Epithelial cell of prostate (primary cell): ENCODE data around the gene STON2.
"Not testable (repeated sequence)": the region's sequence is repeated elsewhere in the genome, so short reads cannot be mapped to it uniquely, and the experiment has no call there.

Experiments used
- DNase-seq: peaks from one replicate; pipeline ENCODE4 v3.0.0-alpha.2; 2011; ENCODE audit warnings: low read depth, low spot score
- H3K27ac ChIP-seq: fragments of 450-650 bp; 2 replicates; pipeline ENCODE4 v1.5.1; 2017; ENCODE audit warnings: mild to moderate bottlenecking

STON2 gene

DNA sequence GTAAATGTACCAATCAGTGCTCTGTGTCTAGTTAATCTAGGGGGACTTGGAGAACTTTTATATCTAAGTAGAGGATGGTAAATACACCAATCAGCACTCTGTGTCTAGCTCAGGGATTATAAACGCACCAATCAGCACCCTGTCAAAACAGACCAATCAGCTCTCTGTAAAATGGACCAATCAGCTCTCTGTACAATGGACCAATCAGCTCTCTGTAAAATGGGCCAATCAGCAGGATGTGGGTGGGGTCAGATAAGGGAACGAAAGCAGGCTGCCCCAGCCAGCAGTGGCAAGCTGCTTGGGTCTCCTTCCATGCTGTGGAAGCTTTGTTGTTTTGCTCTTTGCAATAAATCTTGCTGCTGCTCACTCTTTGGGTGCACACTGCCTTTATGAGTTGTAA is 163.3 kb downstream of the STON2 start:
- DNase-seq, H3K27ac ChIP-seq: not testable (repeated sequence)

DNA sequence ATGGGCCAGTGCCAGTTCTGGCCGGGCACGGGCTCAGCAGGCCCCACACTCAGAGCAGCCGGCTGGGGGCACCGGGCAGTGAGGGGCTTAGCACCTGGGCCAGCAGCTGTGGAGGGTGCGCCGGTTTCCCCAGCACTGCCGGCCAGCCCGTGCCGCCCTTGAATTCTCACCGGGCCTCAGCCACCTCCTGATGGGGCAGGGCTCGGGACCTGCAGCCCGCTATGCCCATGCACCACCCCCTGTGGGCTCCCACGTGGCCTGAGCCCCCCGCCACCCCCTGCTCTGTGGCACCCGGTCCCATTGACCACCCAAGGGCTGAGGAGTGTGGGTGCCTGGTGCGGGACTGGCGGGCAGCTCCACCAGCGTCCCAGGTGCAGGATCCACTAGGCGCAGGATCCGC is 164.0 kb downstream of the STON2 start:
- no peak for DNase-seq
- H3K27ac ChIP-seq, result no peak overlapping the region

DNA sequence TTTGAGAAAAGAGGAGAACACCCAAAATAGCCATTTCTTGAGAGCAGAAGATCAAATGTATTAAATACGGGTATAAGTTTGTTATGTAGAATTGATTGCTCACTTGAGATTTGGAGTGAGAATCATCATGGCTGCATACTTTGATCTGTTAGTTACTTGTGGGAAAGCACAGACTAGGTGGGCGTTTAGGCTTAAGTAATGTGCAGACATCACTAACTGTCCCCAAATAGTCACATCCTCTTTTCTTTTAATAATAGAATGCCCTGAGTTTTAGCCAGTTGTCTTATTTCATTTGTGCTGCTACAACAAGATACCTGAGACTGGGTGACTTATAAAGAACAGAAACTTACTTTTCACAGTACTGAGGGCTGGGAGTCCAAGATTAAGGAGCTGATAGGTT is 165.0 kb downstream of the STON2 start:
- no peak overlapping the region for H3K27ac ChIP-seq
- no peak for DNase-seq

DNA sequence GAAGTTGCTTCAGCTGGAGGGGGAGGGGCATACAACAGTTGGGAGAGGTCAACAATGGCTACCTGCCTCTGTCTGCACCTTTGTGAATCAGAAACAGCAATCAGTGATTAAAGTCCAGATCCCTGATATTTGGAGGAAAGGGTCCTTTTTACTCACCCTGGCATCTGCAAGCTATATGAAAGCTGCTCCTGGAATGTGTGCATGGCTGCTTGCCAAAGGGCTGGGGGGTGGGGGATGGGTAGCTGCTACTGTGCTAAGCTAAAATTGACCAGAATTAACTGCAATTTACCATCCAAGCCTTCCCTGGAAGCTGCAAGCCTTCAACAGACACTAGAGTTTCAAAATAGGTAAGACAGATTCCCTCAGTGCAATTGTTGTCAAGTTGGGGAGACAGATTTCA is 165.8 kb downstream of the STON2 start:
- H3K27ac ChIP-seq, result no peak overlapping the region
- no peak for DNase-seq

DNA sequence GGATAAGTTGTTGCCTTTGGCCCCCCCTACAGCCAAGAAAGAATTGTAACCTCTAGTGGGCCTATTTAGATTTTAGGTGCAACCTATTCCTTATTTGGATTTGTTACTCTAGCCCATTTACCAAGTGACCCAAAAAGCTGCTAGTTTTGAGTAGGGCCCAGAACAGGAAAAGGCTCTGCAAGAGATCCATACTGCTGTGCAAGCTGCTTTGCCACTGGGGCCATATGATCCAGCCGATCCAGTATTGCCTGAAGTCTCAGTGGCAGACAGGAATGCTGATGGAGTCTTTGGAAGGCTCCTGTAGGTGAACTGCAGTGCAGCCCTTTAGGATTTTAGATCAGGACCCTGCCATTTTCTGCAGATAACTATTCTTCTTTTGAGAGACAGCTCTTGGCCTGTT is 166.5 kb downstream of the STON2 start:
- no peak overlapping the region for H3K27ac ChIP-seq
- no peak for DNase-seq

DNA sequence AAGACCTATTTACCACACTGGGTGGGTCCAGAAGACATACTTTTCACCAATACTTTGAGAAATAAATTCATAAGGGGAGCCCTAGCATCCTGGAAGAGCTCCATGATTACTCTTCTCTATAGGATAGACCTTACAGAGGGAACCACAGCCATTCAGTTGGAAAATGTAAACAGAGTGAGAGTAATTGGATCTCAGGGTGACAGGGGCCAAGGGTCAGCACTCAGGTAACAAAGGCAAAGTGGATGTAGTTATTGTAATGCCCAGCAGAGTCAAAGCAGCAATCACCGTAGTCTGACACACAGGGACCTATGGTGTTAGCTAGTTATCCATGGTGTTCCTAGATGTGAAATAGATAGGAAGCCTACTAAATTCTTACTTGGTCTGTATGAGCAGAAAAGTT is 168.6 kb downstream of the STON2 start:
- H3K27ac ChIP-seq, result no peak overlapping the region
- no peak for DNase-seq

DNA sequence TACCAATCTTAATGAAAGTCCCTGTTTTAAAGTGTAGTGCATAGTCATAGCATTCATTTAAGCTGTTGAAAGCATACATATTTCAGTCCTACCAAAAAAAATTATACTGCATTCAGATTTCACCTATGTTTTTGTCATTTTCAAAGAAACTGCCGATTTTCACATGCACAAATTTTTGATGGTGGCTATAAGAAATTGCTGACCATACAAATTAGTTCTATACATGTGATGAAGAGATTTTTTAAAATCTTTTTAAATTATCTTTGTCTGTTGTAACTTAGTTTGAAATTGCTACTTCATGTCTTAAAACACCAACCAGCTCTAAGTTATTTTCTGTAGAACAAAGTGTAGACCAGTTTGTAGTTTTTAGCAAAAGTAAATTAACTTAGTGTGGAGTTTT is 175.9 kb downstream of the STON2 start:
- DNase-seq, result no peak
- H3K27ac ChIP-seq, result no peak overlapping the region

DNA sequence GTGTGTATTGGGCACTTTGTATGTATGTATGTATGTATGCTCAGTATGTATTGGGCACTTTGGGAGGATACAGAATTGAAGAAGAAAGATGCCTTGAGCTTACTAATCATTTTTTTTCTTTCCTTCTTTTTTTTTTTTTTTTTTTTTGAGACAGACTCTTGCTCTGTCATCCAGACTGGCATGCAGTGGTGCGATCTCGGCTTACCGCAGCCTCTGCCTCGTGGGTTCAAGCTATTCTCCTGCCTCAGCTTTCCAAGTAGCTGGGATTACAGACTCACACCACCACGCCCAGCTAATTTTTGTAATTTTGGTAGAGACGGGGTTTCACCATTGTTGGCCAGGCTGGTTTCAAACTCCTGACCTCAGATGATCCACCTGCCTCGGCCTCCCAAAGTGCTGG is 176.3 kb downstream of the STON2 start:
- not testable (repeated sequence) for H3K27ac ChIP-seq, DNase-seq

DNA sequence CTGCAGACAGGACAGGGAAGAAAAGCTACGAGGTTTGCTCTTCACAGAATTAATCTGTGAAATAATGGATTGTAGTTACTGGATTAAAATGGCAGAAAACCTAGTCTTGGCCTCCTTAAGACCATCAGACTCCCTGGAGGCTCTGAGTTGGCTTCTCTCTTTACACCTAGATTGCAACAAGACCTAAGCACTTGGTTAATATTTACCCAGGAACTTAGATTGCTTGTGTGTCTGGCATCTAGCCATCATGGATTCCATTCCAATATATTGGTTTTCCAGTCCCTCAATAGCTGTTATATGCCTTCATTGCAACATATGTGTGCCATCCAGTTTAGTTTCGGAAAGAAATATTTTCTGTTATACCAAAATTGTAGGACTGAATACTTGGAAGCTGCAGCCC is 177.4 kb downstream of the STON2 start:
- no peak for DNase-seq
- no peak overlapping the region for H3K27ac ChIP-seq

DNA sequence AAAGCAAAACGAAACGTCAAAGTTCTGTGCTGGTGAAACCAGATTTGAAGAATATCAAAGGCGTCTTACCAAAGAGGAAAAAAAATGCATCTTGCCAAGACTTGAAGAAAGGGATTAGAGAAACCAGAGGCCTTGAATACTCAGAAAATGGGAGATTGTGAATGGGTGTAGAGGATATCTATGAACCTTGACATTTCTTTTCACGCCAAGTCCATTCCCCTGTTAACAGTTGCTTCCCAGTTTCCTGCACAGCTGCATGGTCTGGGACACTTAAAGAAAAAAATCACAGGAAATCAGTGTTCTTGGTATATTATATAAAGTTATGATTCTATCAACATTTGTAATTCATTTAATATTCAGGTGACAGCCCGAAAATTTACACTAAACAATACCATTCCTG is 178.0 kb downstream of the STON2 start:
- no peak for DNase-seq
- H3K27ac ChIP-seq, result peak overlapping the region; percentile 99

DNA sequence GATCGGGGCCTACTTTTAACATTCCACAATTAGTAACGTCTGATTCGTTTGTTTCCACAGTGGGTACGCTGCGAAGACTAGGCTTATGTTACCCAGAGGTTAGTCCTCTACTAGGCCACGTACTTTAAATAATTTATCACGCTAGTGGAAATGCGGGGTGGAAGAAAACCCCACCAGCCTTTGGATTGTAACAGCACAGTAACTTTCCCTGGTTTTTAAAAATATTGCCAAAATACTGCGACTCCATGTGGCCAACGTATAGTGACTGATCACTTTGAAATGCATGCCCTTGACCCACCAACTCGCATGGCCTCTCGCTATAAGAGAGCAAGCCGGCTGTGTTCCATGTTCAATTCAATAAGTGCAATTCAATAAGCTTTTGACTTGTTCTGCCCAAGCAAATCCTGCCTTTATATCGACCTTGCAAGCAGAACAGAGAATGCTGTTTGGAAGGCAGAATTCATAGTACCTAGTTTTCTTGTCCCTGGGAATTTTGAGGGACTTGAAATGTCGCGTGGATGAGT is 178.5 kb downstream of the STON2 start:
- DNase-seq, result no peak

DNA sequence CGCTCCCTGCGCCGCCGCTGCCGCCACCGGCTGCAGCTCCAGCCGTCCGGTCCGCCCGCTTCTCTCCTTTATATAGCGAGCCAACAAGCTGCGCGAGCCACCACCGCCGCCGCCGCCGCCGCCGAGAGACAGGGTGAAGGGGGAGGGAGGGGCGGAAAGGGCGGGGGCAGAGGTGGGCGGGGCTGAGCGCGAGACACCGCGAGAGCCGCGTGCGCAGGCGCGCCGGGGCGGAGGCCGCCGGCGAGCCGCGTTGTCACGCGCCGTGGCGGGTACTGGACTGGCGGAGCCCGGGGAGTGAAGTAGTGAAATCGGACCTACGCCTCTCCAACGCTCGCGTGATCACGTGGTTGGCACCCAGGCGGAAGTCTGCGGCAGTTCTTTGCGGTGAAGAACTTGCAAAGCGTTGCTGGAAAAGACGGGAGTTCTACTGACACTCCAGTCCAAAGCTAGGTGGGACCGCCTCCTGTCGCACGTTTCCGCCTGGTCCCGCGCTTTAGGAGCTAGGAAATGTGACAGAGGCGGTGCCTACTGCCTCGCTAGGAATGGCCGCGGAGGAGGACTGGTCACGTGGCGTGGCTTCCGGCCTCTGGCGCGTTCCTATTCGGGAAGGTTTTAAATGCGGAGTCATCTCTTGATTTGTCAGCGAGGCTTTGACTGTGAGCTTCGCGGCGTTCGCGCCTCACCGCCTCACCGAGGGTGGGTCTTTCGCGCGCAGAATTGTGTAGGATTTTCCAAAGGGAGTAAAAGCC is 179.1 kb downstream of the STON2 start, which contains the start of gene GTF2A1:
TSS of gene GTF2A1 (minus strand) at position 130 of the 749 bp plus-strand sequence. CDS start 441 bp downstream, outside the sequence.
- H3K27ac ChIP-seq, result peak within 1 kb of the TSS; percentile 99
- DNase-seq, result peak; percentile 80

More for the DNA sequence above, 178.5 kb downstream of the STON2 start:
- H3K27ac ChIP-seq, result peak overlapping the region; percentile 99

DNA sequence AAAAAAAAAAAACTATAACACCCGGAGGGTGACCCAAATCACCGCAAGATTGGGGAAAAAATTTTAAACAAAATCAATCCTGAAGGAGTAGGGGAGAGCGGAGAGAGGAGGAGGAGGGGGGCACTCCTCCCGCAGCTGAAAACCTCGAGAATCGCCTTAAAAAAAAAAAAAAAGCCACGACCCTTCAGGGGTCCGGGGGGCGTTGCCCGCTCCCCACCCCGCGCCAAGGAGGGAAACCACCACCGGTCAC is 179.6 kb downstream of the STON2 start:
- no peak for DNase-seq
- peak overlapping the region; percentile 99 for H3K27ac ChIP-seq

DNA sequence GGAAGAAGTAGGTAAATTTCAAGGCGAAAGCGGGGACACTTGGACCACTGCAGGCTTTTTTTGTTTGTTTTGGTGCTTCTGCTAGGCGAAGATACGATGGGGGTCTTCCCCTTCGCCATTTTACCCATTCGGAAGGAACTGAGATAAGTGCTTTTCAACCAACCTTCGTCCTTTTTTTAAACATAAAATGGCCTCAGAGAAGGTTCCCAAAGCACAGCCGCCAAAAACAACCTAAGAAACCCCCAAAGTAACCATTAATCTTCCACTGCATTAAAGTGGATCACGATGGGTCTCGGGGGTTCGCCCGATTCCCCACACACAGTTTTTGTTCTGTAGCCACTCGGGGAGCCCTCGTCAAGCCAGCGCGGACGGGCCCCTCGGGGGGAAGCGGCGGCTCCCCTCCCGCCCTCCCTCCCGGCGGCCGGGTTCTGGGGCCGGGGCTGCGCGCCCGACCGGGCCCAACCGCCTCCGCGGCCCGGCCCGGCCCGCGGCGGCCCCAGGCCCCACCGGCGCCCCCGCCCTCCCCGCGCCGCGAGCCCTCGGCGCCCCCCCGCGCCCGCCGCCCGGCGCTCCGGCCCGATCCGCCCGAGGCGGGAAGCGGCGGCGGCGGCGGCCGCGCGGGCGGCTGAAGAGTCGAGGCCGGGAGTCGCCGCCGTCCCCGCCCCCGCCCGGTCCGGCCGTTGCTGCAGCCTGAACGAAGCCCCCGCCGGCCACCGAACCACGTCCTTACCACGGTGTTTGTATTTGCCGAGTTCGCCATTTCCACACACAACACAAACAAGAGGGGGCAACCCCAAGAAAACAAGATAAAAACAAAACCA is 180.2 kb downstream of the STON2 start:
- H3K27ac ChIP-seq, result peak overlapping the region; percentile 99
- no peak for DNase-seq

DNA sequence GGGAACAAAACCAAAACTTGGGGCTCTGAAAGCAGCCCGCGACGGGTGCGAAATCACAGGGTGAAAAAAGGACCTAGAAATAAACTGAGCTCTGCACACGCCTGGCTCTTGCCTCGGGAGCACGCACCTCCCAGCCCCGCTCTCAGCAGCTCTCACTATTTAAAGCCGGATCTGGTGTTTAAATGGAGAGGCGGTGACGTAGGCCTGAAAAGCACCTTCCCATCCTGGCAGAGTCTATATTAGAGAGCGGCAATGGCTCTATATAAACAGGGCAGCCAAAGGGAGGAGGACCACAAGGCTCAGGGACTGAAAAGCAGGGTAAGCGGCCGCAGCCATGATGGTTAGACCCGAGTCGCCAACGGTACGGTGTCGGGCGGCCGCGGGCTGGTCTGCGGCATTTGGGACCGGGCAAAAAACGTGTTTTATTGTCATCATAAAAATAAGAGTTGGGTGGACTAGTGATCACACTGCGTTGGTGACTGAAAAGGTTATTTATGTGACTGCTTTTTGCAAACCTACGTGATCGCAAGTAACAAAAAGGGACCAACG is 180.8 kb downstream of the STON2 start:
- peak; percentile 85 for DNase-seq
- H3K27ac ChIP-seq, result peak overlapping the region; percentile 99

DNA sequence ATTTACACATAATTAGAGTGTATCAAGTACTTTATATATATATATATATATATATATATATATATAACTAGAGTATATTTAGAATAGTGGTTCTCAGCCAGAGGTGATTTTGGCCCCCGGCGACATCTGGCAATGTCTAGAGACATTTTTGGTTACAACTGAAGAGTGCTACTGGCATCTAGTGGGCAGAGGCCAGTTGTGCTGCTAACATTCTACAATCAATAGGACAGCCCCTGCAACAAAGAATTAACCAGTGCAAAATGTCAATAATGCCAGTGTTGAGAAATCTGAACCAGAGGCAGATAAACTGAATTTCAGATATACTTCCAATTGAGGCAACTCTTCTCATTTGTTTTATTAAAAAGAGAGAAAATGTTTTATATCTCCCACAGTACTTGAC is 188.3 kb downstream of the STON2 start:
- H3K27ac ChIP-seq, result no peak overlapping the region
- DNase-seq, result no peak
